ENCODE results near the gene LNX1. TPM values are rescaled to one million over a fixed set of nuclear protein-coding genes. Genes with fewer than 3 reads are reported as not detected.

Gene LNX1
- total and polyA plus RNA-seq, 2 donors (not counting 3 experiments of a cell fraction or from before 2014, with no cell fraction given) = 0.72 to 1.3 TPM

DNA sequence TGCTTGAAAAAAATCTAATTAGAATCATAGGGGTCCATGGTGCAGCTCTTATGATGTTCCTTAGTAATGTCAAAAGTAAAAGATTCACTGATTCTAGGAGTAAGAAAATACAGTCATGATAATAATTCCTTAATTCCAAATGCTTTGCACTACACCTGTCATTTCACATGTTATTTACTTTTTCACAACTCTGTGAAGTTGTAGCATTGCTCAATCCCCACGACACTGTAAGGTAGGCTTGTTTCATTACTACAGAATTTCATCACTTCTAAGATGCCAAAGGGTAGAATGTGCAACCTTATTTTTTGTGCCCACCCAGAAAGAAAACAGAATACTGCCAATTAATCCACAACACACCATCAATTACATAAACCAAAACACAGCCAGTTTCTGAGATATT lies 46.1 kb upstream of the LNX1 start:
- Histone ChIP-seq H3K4me1 (ENCODE audit: control insufficient read depth, extremely low read depth, insufficient read depth, low read length) (no peaks in the 10 kb centered on the region), H2AFZ (ENCODE audit: low read depth, low read length) (no peak overlapping the region), H3K79me2 (ENCODE audit: control insufficient read depth, insufficient read depth, low read length) (no peaks in the 10 kb centered on the region), H3K4me2 (ENCODE audit: insufficient read depth, low read length) (no peak overlapping the region), H3K9me3 (replicated peaks; ENCODE audit: control insufficient read depth, insufficient read depth, low read length) (no peaks in the 10 kb centered on the region), H3K27me3 (ENCODE audit: control insufficient read depth in 2 of 2, insufficient read depth in 2 of 2, low read length in 2 of 2) (peaks cover 6 to 11% of the 10 kb centered on the region in 2 experiments), H4K20me1 (replicated peaks; ENCODE audit: control insufficient read depth, extremely low read depth, insufficient read depth, low read length) (no peaks in the 10 kb centered on the region), H3K4me3 (replicated peaks in 1 of 3; ENCODE audit: insufficient read depth in 1 of 3, low read depth in 1 of 3, low read length in 3 of 3) (no peak overlapping the region), H3K27ac (ENCODE audit: insufficient read depth, low read depth, low read length) (no peak overlapping the region), H3K9ac (replicated peaks; ENCODE audit: extremely low read depth, insufficient read depth, low read length) (no peak overlapping the region), H3K9me1 (replicated peaks; ENCODE audit: control insufficient read depth, extremely low read depth, insufficient read depth, low read length) (no peaks in the 10 kb centered on the region), H3K36me3 (ENCODE audit: control insufficient read depth in 2 of 2, extremely low read depth in 1 of 2, insufficient read depth in 2 of 2, low read length in 2 of 2) (no peaks in the 10 kb centered on the region)
- no TSS peak for BruUV-seq (replicated peaks)
- FAIRE-seq (no peak), DNase-seq (ENCODE audit: low read depth, low spot score) (no peak)
- dilution Hi-C loops (cut with MboI; ENCODE audit: extremely low pct_ligation_motif_present, low sequenced_read_pairs) (no loop called here), intact Hi-C loops (cut with micrococcal nuclease) (no loop called here)
- TF ChIP-seq, protein P1, sequence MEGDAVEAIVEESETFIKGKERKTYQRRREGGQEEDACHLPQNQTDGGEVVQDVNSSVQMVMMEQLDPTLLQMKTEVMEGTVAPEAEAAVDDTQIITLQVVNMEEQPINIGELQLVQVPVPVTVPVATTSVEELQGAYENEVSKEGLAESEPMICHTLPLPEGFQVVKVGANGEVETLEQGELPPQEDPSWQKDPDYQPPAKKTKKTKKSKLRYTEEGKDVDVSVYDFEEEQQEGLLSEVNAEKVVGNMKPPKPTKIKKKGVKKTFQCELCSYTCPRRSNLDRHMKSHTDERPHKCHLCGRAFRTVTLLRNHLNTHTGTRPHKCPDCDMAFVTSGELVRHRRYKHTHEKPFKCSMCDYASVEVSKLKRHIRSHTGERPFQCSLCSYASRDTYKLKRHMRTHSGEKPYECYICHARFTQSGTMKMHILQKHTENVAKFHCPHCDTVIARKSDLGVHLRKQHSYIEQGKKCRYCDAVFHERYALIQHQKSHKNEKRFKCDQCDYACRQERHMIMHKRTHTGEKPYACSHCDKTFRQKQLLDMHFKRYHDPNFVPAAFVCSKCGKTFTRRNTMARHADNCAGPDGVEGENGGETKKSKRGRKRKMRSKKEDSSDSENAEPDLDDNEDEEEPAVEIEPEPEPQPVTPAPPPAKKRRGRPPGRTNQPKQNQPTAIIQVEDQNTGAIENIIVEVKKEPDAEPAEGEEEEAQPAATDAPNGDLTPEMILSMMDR (IDR thresholded peaks at IDR 0.05; ENCODE audit: extremely low read depth in 1 of 2, insufficient read depth in 1 of 2, low read depth in 1 of 2, low read length in 2 of 2) = no peak
- TF ChIP-seq GATA2 (IDR thresholded peaks at IDR 0.05; ENCODE audit: insufficient read depth, insufficient read length, low read depth, low read length) = no peak
- TF ChIP-seq POLR2AphosphoS5 (IDR thresholded peaks at IDR 0.05; ENCODE audit: insufficient read depth, low read depth, low read length) = no peak
- ChIA-PET POLR2A (no interaction called here), CTCF (no interaction called here)

DNA sequence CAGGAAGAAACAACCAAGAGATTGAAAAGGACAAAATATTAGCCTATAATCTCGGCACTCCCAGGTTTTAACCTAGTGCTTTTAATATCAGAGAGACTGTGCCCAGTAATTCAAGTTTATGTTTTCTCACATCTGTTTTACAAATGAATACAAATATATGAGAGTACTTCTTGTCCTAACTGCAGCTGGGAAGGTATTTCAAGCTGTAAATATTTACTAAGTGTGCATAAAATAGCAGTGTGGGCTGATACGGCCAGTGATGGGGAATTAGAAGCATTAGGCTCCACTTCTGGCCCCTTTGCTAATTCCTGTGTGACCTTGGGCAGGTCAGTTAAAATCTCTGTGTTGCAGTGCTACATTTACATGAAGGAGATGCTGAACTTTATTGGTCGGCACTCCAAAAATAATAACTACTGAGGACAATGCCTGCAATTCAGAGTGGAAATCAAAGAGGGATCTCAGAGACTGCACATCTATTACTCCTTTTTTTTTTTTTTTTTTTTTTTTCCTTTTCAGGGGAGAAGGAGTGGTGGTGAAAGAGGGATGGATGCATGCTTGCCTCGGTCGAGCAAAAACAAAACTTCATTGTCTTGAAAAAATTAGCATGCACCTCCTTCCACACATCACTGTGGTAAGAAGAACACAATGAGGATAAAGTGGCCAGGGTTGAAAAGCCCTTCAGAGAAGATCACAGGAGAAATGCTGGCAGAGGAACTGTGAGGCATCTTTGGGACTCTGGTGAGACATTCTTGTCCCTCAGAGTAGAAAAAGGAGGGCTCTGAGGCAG lies 44.6 kb upstream of the LNX1 start:
- POLR2A ChIA-PET = no interaction called here
- DNase-seq (ENCODE audit: low read depth, low spot score) = no peak
- no peak for TF ChIP-seq GATA2 (IDR thresholded peaks at IDR 0.05; ENCODE audit: insufficient read depth, insufficient read length, low read depth, low read length)
- no peak for TF ChIP-seq JUN (IDR thresholded peaks at IDR 0.05; ENCODE audit: borderline replicate concordance, insufficient read depth, insufficient read length, low read depth)
- no peak for TF ChIP-seq POLR2A (IDR thresholded peaks at IDR 0.05; ENCODE audit: low read depth, low read length)
- TF ChIP-seq POLR2AphosphoS5 (IDR thresholded peaks at IDR 0.05; ENCODE audit: insufficient read depth, low read depth, low read length) = no peak
- no peak for TF ChIP-seq FOS (IDR thresholded peaks at IDR 0.05; ENCODE audit: borderline replicate concordance, insufficient read depth, low read length)
- no peak for TF ChIP-seq MYC (IDR thresholded peaks at IDR 0.05; ENCODE audit: low read depth, low read length)
- TF ChIP-seq, protein P1 (IDR thresholded peaks at IDR 0.05; ENCODE audit: extremely low read depth in 1 of 2, insufficient read depth in 1 of 2, low read depth in 1 of 2, low read length in 2 of 2) = no peak
- TF ChIP-seq MAX (IDR thresholded peaks at IDR 0.05; ENCODE audit: insufficient read depth, insufficient read length) = no peak
- TF ChIP-seq EZH2 (IDR thresholded peaks at IDR 0.05; ENCODE audit: borderline replicate concordance, low read depth, low read length, severe bottlenecking) = no peak
- H3K4me2 ChIP-seq (ENCODE audit: insufficient read depth, low read length) = no peak overlapping the region
- no peak overlapping the region for H3K9ac ChIP-seq (replicated peaks; ENCODE audit: extremely low read depth, insufficient read depth, low read length)
- intact Hi-C loops (cut with micrococcal nuclease) = no loop called here
- peaks cover 11 to 13% of the 10 kb centered on the region in 2 experiments for H3K27me3 ChIP-seq (ENCODE audit: control insufficient read depth in 2 of 2, insufficient read depth in 2 of 2, low read length in 2 of 2)
- dilution Hi-C loops (cut with MboI; ENCODE audit: extremely low pct_ligation_motif_present, low sequenced_read_pairs) = no loop called here
- no peaks in the 10 kb centered on the region for H3K9me3 ChIP-seq (replicated peaks; ENCODE audit: control insufficient read depth, insufficient read depth, low read length)
- H2AFZ ChIP-seq (ENCODE audit: low read depth, low read length) = no peak overlapping the region
- no peak for FAIRE-seq
- H3K4me3 ChIP-seq (replicated peaks in 1 of 3; ENCODE audit: insufficient read depth in 1 of 3, low read depth in 1 of 3, low read length in 3 of 3) = no peak overlapping the region
- H4K20me1 ChIP-seq (replicated peaks; ENCODE audit: control insufficient read depth, extremely low read depth, insufficient read depth, low read length) = no peaks in the 10 kb centered on the region
- no peaks in the 10 kb centered on the region for H3K4me1 ChIP-seq (ENCODE audit: control insufficient read depth, extremely low read depth, insufficient read depth, low read length)
- no TSS peak for BruUV-seq (replicated peaks)
- no peak overlapping the region for H3K27ac ChIP-seq (ENCODE audit: insufficient read depth, low read depth, low read length)
- CTCF ChIA-PET = no interaction called here
- no peaks in the 10 kb centered on the region for H3K79me2 ChIP-seq (ENCODE audit: control insufficient read depth, insufficient read depth, low read length)
- no peaks in the 10 kb centered on the region for H3K36me3 ChIP-seq (ENCODE audit: control insufficient read depth in 2 of 2, extremely low read depth in 1 of 2, insufficient read depth in 2 of 2, low read length in 2 of 2)
- H3K9me1 ChIP-seq (replicated peaks; ENCODE audit: control insufficient read depth, extremely low read depth, insufficient read depth, low read length) = no peaks in the 10 kb centered on the region

All from endothelial cell of umbilical vein (primary cell).